Endothelial cell of umbilical vein (primary cell): Measurements from ENCODE around the gene SPIRE2. TPM values are rescaled to one million over a fixed set of nuclear protein-coding genes. Genes with fewer than 3 reads are reported as not detected.

Experiments
- BruUV-seq: library from RNA; stranded (reverse); fragments of 400-500 nt; replicated peaks from 2 replicates; lab custom pipeline; 2021; lab: Mats Ljungman, UMichigan
- CTCF ChIA-PET: fragments of 300-600, 350-600 bp; sonication (Branson Sonifier 250); formaldehyde crosslinking; loops from one replicate; lab custom pipeline; 2021; ENCODE audit warnings: antibody characterized with exemption, inconsistent platforms; lab: Charles Lee
- POLR2A ChIA-PET: fragments of 300-600, 350-600 bp; sonication (Branson Sonifier 250); formaldehyde crosslinking; loops from one replicate; lab custom pipeline; 2021; ENCODE audit warnings: antibody characterized with exemption, inconsistent platforms; lab: Charles Lee
- DNase-seq: peaks from one replicate; pipeline ENCODE4 v3.0.0-alpha.2; 2011; ENCODE audit warnings: low read depth, low spot score
- FAIRE-seq: peaks from 2 replicates; lab custom pipeline; 2011; peaks lifted over from hg19 to GRCh38; lab: Jason Lieb, UNC
- H2AFZ ChIP-seq: 2 replicates; pipeline ENCODE4 v1.6.0; 2012; ENCODE audit warnings: low read depth, low read length, control low read depth, inconsistent platforms
- H3K27ac ChIP-seq: 2 replicates; pipeline ENCODE4 v1.5.1; 2011; ENCODE audit warnings: low read depth, mild to moderate bottlenecking, control low read depth, low read length, moderate library complexity; ENCODE audit not compliant: insufficient read depth
- H3K27me3 ChIP-seq, 2 experiments: 2 replicates each; pipeline versions ENCODE4 v1.6.0 to v1.6.1; 2011; ENCODE audit warnings: low read length in 2 of 2, mixed read lengths in 1 of 2; ENCODE audit not compliant: control insufficient read depth in 2 of 2, insufficient read depth in 2 of 2
- H3K36me3 ChIP-seq, 2 experiments: 2 replicates in 1 of 2; 3 replicates in 1 of 2; pipeline ENCODE4 v1.5.1; 2011; ENCODE audit warnings: low read length in 2 of 2, mild to moderate bottlenecking in 1 of 2, moderate library complexity in 1 of 2; ENCODE audit not compliant: control insufficient read depth in 2 of 2, insufficient read depth in 2 of 2; ENCODE audit errors: extremely low read depth in 1 of 2
- H3K4me1 ChIP-seq: 3 replicates; pipeline ENCODE4 v1.5.1; 2011; ENCODE audit warnings: mild to moderate bottlenecking, low read length; ENCODE audit not compliant: control insufficient read depth, insufficient read depth; ENCODE audit errors: extremely low read depth
- H3K4me2 ChIP-seq: 2 replicates; pipeline ENCODE4 v1.6.1; 2011; ENCODE audit warnings: low read length, control low read depth, mixed read lengths; ENCODE audit not compliant: insufficient read depth
- H3K4me3 ChIP-seq, 3 experiments: fragments of 200-600 bp in 1 of 3; sonication (generic), shearing (Covaris generic) in 1 of 3; replicated peaks in 1 of 3; 2 replicates each; pipeline ENCODE4 v1.5.1; 2011 to 2016; ENCODE audit warnings: control low read depth in 3 of 3, low read length in 3 of 3, mild to moderate bottlenecking in 2 of 3, inconsistent platforms in 1 of 3, low read depth in 1 of 3, moderate library complexity in 1 of 3; ENCODE audit not compliant: insufficient read depth in 1 of 3
- H3K79me2 ChIP-seq: 2 replicates; pipeline ENCODE4 v1.6.0; 2012; ENCODE audit warnings: low read length, inconsistent platforms; ENCODE audit not compliant: control insufficient read depth, insufficient read depth
- H3K9ac ChIP-seq: replicated peaks from 2 replicates; pipeline ENCODE3; 2011; ENCODE audit warnings: low read length, control low read depth; ENCODE audit not compliant: insufficient read depth; ENCODE audit errors: extremely low read depth
- H3K9me1 ChIP-seq: replicated peaks from 3 replicates; pipeline ENCODE4 v1.6.0; 2011; ENCODE audit warnings: mild to moderate bottlenecking, low read length; ENCODE audit not compliant: control insufficient read depth, insufficient read depth; ENCODE audit errors: extremely low read depth
- H3K9me3 ChIP-seq: replicated peaks from 2 replicates; pipeline ENCODE4 v1.5.1; 2012; ENCODE audit warnings: low read length, inconsistent platforms; ENCODE audit not compliant: control insufficient read depth, insufficient read depth
- H4K20me1 ChIP-seq: replicated peaks from 2 replicates; pipeline ENCODE3; 2011; ENCODE audit warnings: mild to moderate bottlenecking, low read length; ENCODE audit not compliant: control insufficient read depth, insufficient read depth; ENCODE audit errors: extremely low read depth
- EZH2 ChIP-seq: IDR thresholded peaks from 2 replicates; pipeline ENCODE4 v1.6.1; 2012; ENCODE audit warnings: borderline replicate concordance, low read depth, mild to moderate bottlenecking, moderate library complexity, low read length, inconsistent platforms; ENCODE audit not compliant: severe bottlenecking
- FOS ChIP-seq: IDR thresholded peaks from 2 replicates; pipeline ENCODE4 v1.6.1; 2011; ENCODE audit warnings: mild to moderate bottlenecking, low read length, moderate library complexity, borderline replicate concordance; ENCODE audit not compliant: insufficient read depth
- GATA2 ChIP-seq: IDR thresholded peaks from 2 replicates; pipeline ENCODE4 v1.7.0; 2011; ENCODE audit warnings: low read depth, mild to moderate bottlenecking, moderate library complexity, mixed read lengths, low read length; ENCODE audit not compliant: insufficient read length, insufficient read depth
- JUN ChIP-seq: IDR thresholded peaks from 2 replicates; pipeline ENCODE4 v1.6.1; 2011; ENCODE audit warnings: borderline replicate concordance, low read depth; ENCODE audit not compliant: insufficient read length, insufficient read depth
- MAX ChIP-seq: IDR thresholded peaks from 2 replicates; pipeline ENCODE4 v1.6.1; 2011; ENCODE audit not compliant: insufficient read depth, insufficient read length
- MYC ChIP-seq: IDR thresholded peaks from one replicate; pipeline ENCODE4 v1.6.1; 2011; ENCODE audit warnings: mild to moderate bottlenecking, low read depth, low read length
- POLR2A ChIP-seq: IDR thresholded peaks from 2 replicates; pipeline ENCODE4 v1.6.1; 2012; ENCODE audit warnings: low read depth, mild to moderate bottlenecking, control low read depth, low read length
- POLR2AphosphoS5 ChIP-seq: IDR thresholded peaks from 2 replicates; pipeline ENCODE4 v1.6.1; 2012; ENCODE audit warnings: low read depth, mild to moderate bottlenecking, control low read depth, low read length, moderate library complexity; ENCODE audit not compliant: insufficient read depth
- dilution Hi-C: fragments of 300-500 bp; cut with MboI; formaldehyde crosslinking; loops from one replicate; pipeline ENCODE4 v1.15.0; 2019; ENCODE audit warnings: low sequenced_read_pairs; ENCODE audit not compliant: extremely low pct_ligation_motif_present
- intact Hi-C: fragments of 100-400 bp; cut with micrococcal nuclease; formaldehyde crosslinking; loops from one replicate; pipeline ENCODE4 v1.10.0; 2022
- polyA plus RNA-seq, 4 experiments: library from polyadenylated mRNA; depleted of rRNA in 3 of 4; stranded (reverse) in 3 of 4; unstranded in 1 of 4; fragments of >200 nt; gene quantifications; 2 replicates each; pipeline versions ENCODE4 v1.2.1 to v1.2.3, GENCODE V29; 2011 to 2012; ENCODE audit warnings: missing spikeins in 1 of 4
- total RNA-seq: library from RNA; stranded (reverse); gene quantifications from 2 replicates; pipeline ENCODE4 v1.2.3, GENCODE V29; 2021
- TF ChIP-seq, protein P1 (sequence below), 2 donors: IDR thresholded peaks; 1 replicate in 1 of 2; 2 replicates in 1 of 2; pipeline ENCODE4 v1.5.1; 2011; ENCODE audit warnings: low read length in 2 of 2, mild to moderate bottlenecking in 2 of 2, moderate library complexity in 2 of 2, control low read depth in 1 of 2, inconsistent platforms in 1 of 2, low read depth in 1 of 2; ENCODE audit not compliant: insufficient read depth in 1 of 2; ENCODE audit errors: extremely low read depth in 1 of 2

Gene SPIRE2
- total and polyA plus RNA-seq, 2 donors (not counting 3 experiments of a cell fraction or from before 2014, with no cell fraction given), result 1.2 to 3.1 TPM

DNA sequence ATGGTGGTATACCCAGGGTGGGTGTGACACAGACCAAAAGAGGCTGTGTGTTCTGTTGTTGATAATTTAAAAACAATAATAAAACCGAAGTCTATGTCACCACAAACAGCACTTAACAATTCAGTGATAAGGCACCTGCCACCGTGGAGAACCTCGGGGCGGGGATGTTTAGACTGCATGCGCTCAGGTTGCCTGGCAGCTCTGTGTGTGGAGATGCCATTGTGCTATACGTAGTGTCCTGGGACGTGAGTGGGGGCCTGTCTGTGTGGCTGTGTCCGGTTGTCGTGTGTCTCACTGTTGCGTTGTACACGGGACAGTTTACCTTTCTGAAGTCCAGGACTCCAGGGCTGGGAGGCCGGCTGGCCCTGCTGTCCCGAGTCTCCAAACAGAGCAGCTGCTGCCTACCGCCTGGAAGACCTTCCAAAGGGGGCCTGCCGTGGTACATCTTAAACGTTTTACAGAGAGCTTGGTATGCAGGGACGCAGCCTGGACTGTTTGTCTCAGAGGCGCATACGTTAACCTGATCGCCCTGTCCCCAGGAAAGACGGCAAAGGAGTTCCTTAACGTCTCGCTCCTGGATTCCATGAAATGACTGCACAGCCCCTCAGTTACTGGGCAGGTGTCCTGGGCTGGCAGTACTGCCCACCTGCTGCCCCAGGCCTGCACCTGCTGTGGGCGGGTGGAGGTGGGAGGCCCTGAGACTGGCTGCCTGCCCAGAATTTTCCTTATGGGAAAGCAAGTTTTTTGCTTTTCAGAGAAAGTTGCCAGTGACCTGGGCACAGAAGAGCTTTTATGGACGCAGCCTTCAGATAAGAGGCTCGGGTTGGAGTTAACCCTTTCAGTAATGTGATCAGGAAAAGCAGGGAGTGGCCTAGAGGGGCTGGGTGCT lies 19.0 kb downstream of the SPIRE2 start:
- CTCF ChIA-PET, result interaction anchor here (1.5 kb wide), 1 partner anchor 13 kb away, joined by 6 read pairs; no protein-coding TSS in a partner anchor
- Histone ChIP-seq H3K27me3 (no peaks in the 10 kb centered on the region), H3K79me2 (no peaks in the 10 kb centered on the region), H3K27ac (no peak overlapping the region), H3K36me3 (no peaks in the 10 kb centered on the region), H3K4me1 (no peaks in the 10 kb centered on the region), H3K4me3 (no peak overlapping the region), H4K20me1 (no peaks in the 10 kb centered on the region), H2AFZ (no peak overlapping the region), H3K9me3 (no peaks in the 10 kb centered on the region), H3K4me2 (no peak overlapping the region), H3K9me1 (no peaks in the 10 kb centered on the region), H3K9ac (no peak overlapping the region)
- no peak for DNase-seq
- dilution Hi-C loops, result no loop called here
- FAIRE-seq, result no peak
- intact Hi-C loops, result no loop called here
- POLR2A ChIA-PET, result no interaction called here
- no TSS peak for BruUV-seq
- TF ChIP-seq GATA2, result no peak
- no peak for TF ChIP-seq JUN
- no peak for TF ChIP-seq EZH2
- TF ChIP-seq FOS, result no peak
- TF ChIP-seq MYC, result no peak
- no peak for TF ChIP-seq POLR2A
- no peak for TF ChIP-seq MAX
- TF ChIP-seq POLR2AphosphoS5, result no peak
- TF ChIP-seq, protein P1, sequence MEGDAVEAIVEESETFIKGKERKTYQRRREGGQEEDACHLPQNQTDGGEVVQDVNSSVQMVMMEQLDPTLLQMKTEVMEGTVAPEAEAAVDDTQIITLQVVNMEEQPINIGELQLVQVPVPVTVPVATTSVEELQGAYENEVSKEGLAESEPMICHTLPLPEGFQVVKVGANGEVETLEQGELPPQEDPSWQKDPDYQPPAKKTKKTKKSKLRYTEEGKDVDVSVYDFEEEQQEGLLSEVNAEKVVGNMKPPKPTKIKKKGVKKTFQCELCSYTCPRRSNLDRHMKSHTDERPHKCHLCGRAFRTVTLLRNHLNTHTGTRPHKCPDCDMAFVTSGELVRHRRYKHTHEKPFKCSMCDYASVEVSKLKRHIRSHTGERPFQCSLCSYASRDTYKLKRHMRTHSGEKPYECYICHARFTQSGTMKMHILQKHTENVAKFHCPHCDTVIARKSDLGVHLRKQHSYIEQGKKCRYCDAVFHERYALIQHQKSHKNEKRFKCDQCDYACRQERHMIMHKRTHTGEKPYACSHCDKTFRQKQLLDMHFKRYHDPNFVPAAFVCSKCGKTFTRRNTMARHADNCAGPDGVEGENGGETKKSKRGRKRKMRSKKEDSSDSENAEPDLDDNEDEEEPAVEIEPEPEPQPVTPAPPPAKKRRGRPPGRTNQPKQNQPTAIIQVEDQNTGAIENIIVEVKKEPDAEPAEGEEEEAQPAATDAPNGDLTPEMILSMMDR (IDR thresholded peaks at IDR 0.05; ENCODE audit: extremely low read depth in 1 of 2, insufficient read depth in 1 of 2, low read depth in 1 of 2, low read length in 2 of 2), result no peak
